Keratinocyte (primary cell): ENCODE measurements around the gene IGFN1.

Source experiments
- CTCF ChIP-seq, 3 experiments: IDR thresholded peaks in 1 of 3; conservative IDR thresholded peaks in 1 of 3; optimal IDR thresholded peaks in 1 of 3; 2 replicates in 2 of 3; 3 replicates in 1 of 3; pipeline versions ENCODE3 to v1.5.1; 2011; ENCODE audit warnings: low read length in 3 of 3, mild to moderate bottlenecking in 3 of 3, moderate library complexity in 2 of 3, control low read depth in 1 of 3, inconsistent platforms in 1 of 3; ENCODE audit not compliant: insufficient read depth in 2 of 3; ENCODE audit errors: extremely low read depth in 1 of 3
- EZH2 ChIP-seq: IDR thresholded peaks from one replicate; pipeline ENCODE4 v1.6.1; 2012; ENCODE audit warnings: inconsistent platforms, mild to moderate bottlenecking, low read length, moderate library complexity

DNA sequence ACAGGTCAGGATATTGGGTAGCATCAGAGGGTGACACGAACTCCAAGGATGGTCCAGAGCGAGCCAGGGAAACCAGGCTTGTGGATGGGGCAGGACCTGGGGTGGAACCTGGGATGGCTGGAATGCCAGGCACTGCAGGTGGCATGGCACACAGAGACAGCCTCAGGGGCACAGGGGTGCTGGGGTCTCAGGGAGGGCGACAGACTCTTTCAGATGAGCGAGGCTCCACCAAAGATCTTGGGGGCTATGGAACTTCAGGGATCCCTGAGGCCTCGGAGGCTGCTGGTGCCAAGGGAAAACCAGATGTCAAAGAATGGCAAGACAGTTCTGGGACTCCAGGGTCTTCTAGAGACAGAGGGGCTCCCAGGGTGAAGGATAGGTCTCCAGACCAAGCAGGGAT lies 21.4 kb downstream of the IGFN1 start:
- TF ChIP-seq CTCF (optimal IDR thresholded peaks at IDR 0.05 in 1 of 3, IDR thresholded peaks at IDR 0.05 in 1 of 3, conservative IDR thresholded peaks at IDR 0.05 in 1 of 3; ENCODE audit: extremely low read depth in 1 of 3, insufficient read depth in 2 of 3, low read length in 3 of 3) (no peak), EZH2 (no peak)
